GM12878 (cell line): ENCODE measurements around the gene PSMD11.

ENCODE experiments used
- CTCF ChIP-seq, 3 experiments: IDR thresholded peaks in 2 of 3; conservative IDR thresholded peaks in 1 of 3; 2 replicates each; pipeline ENCODE4 v1.5.1; 2011; ENCODE audit warnings: low read depth in 3 of 3, low read length in 3 of 3, mild to moderate bottlenecking in 3 of 3, control low read depth in 2 of 3, moderate library complexity in 2 of 3, inconsistent platforms in 1 of 3, mixed read lengths in 1 of 3; ENCODE audit not compliant: control insufficient read depth in 2 of 3, insufficient read depth in 1 of 3; ENCODE audit errors: extremely low read depth in 1 of 3
- KAT2A ChIP-seq: conservative IDR thresholded peaks from 2 replicates; pipeline ENCODE4 v1.6.1; 2011; ENCODE audit warnings: low read depth, low read length; ENCODE audit not compliant: control insufficient read depth
- NBN ChIP-seq: fragments of 450-650 bp; IDR thresholded peaks from 2 replicates; pipeline ENCODE4 v1.6.1; 2016
- POLR2A ChIP-seq: IDR thresholded peaks from 2 replicates; pipeline ENCODE4 v1.6.1; 2011; ENCODE audit warnings: low read depth, mild to moderate bottlenecking, low read length
- SMARCA5 ChIP-seq: fragments of 450-650 bp; IDR thresholded peaks from 2 replicates; pipeline ENCODE4 v1.6.1; 2017; ENCODE audit warnings: mild to moderate bottlenecking

- TF ChIP-seq POLR2A: no peak
- no peak for TF ChIP-seq NBN
- TF ChIP-seq CTCF (IDR thresholded peaks at IDR 0.05 in 2 of 3, conservative IDR thresholded peaks at IDR 0.05 in 1 of 3; ENCODE audit: control insufficient read depth in 2 of 3, extremely low read depth in 1 of 3, insufficient read depth in 1 of 3, low read depth in 3 of 3, low read length in 3 of 3): no peak
- TF ChIP-seq KAT2A: no peak
- no peak for TF ChIP-seq SMARCA5
Measured at GRCh38 chr17:32453370-32453769, 9.1 kb downstream of the PSMD11 start.
